GM19452 (cell line): ENCODE results near the gene PTBP2.

Experiments used
- ATAC-seq: cut with Tn5 transposase; IDR thresholded peaks from one replicate; pipeline ENCODE4 v1.9.1; 2021; ENCODE audit not compliant: unreplicated experiment

PTBP2 gene

GRCh38 chr1:96721416-96722160, at the start of gene PTBP2:
PTBP2 (plus strand) TSS chr1:96721784; CDS start chr1:96721865, 81 bp downstream.
- ATAC-seq, result peak; percentile 95

GRCh38 chr1:96674915-96675314, 46.7 kb upstream of the PTBP2 start:
- no peak for ATAC-seq

DNA sequence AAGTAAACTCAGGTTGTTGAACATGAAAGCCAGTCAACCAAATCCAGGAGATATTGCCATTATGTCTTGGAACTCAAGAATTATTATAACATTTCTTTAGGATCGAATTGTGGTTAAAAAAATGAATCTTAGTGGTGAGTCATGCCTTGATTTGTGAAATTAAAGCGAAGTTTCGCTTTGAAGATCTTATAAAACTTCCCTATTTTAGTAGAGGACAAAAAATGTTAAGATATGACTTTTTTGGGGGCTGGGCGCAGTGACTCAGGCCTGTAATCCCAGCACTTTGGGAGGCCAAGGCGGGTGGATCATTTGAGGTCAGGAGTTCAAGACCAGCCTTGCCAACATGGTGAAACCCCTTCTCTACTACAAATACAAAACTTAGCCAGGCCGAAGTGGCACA, 39.5 kb upstream of the PTBP2 start:
- no peak for ATAC-seq

GRCh38 chr1:96683931-96684330, 37.7 kb upstream of the PTBP2 start:
- ATAC-seq, result no peak

DNA sequence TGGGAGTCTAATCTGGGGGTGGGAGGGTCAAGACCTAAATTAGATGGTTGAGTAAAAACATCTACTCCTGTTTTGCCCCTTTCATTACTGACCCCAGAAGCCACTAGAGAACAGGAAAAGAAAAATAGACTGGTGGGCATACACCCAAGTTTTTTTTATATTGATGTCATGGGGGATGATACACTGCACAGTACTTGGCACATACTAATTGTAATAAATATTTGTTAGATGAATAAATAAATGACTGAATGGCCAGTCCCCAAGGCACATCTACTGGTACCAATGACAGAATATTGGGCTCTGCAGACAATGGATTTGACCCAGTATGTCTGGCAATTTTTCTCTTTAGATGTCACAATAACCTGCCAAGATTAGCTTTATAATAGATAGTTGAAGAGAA, 36.8 kb upstream of the PTBP2 start:
- no peak for ATAC-seq

DNA sequence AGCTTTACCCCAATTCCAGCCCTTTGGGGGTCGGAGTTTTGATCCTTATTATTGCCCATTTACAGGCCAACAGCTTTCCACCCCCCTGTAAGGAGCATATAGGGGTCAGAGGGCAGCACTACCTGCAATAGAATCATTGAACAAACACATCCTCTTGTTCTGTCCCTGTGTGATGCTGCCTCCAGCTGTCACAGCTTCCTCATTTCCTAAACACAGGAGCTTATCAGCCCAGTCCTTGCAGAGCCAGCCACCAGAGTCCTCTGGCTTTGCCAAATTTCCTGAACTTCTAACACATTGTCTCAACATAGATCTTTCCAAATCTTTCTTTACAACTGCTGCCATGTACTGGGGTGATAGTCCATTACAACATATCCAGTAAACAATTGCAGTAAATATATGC, 32.8 kb upstream of the PTBP2 start:
- no peak for ATAC-seq

DNA sequence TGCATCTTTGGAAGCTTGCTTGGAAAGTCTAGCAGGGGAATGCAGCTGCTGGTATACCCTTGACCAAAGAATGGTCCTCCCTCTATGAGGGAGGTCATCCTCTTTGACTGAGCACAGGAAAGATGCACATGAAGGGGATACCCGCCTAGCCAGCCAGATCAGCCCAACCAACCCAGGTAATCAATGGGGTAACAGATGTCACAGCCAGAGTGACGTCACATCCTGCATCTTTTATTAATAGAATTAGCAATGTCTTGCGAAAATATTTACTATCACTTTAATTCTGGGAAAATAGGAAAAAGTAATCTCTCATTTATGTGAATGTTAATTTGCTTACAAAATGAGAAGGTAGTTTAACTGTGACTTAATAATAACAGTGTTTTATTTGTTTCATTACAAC, 25.6 kb upstream of the PTBP2 start:
- no peak for ATAC-seq

- ATAC-seq, result no peak
Observed at GRCh38 chr1:96698342-96698983, 23.1 kb upstream of the PTBP2 start.

DNA sequence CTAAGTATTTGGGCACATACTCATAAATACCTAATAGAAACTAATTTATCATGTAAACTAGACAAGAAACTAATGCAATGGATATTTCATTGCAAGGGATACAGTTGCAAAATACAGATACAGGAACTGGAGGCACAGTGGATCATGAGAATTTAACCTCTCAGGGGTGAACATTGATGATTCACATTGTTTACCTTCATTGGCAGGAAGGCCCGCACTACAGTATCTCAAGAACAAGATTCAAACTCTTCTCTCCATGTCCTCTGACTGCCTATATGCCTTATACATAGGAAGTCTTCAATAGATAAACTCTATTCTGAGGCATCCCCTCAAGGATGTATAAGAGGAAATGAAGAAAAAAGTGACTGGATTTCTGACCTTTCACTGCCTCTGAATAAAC, 18.4 kb upstream of the PTBP2 start:
- ATAC-seq, result no peak

DNA sequence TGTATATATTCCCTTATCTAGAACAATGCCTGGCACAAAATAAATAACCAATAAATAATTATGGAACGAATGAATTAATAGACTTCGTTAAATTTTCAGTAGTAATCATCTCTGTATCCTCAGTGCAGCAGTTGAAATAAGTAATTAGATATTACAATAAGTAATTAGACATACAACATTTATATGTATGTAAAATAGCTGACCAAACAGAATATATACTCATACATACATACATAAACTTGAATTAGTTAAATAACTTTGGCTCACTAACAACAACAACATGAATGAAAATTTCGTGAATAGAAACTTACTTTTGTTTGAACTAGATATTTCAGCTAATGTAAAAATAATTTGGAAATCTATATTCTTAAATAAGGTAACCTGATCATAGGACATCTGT, 14.6 kb upstream of the PTBP2 start:
- no peak for ATAC-seq

DNA sequence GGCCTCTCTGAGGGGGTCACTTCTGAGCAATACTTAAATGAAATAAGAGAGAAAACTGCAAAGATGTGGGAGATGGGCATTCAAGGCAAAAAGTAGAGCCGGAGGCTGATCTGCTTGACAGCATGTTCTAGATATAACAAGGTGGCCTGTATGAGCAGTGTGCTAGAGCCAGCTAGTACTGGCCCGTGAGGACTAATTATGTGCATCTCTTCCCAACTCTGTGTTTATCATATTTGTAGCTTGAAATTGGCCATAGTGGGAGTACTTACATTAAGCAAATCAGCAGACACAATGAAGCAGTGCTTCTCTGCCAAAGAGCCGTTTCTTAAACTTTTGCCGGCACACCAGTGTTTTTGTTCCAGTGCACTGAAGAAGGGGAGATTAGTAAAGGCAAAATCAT, 13.1 kb upstream of the PTBP2 start:
- no peak for ATAC-seq

DNA sequence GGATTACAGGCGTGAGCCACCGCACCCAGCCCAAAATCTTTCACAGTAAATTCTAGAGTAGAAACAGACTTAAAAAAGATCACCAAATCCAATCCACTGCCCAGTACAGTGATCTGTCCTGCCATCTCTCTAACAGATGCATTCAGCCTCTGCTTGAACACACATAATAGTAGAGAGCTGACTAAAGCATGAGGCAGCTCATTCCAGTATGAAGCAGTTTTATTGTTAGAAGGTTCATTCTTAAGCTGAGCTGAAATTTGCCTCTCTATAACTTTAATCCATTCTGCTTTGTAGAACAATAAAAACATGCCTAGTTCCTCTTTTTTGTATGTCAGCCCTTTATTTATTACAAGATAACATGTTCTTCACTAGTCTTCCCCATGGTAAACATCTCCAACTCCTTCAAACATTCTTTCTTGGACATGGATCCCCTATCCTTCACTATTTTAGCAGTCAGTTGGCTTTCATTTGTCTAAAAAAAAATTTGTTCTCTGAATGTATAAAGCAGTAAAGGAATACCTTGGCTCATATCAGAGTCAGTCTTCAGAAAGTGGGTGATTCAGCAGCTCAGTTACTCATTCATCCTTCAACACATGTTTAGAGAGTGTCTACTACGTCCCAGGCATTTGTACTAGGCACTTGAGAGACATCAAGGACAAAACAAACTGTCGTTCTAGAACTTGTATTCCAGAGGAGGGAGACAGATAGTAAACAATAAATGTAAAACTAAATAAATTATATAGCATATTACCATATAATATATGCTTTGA, 10.7 kb upstream of the PTBP2 start:
- no peak for ATAC-seq

GRCh38 chr1:96713649-96714048, 7.9 kb upstream of the PTBP2 start:
- ATAC-seq, result no peak

- no peak for ATAC-seq
Observed at GRCh38 chr1:96714881-96715280, 6.7 kb upstream of the PTBP2 start.

DNA sequence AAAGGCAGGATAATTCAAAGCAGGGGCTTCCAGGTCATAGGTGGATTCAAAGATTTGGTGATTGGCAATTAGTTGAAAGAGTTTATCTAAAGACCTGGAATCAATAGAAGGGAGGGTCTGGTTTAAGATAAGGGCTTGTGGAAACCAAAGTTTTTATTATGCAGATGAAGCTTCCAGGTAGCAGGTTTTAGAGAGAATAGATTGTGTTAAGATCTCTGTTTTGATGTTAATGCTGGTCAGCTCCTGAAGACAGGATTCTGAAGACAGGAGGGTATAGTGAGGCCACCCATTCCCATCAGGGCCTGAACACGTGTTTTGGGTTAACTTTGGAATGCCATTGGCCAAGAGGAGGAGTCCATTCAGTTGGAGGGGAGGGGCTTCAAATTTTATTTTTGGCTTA, 6.1 kb upstream of the PTBP2 start:
- no peak for ATAC-seq

DNA sequence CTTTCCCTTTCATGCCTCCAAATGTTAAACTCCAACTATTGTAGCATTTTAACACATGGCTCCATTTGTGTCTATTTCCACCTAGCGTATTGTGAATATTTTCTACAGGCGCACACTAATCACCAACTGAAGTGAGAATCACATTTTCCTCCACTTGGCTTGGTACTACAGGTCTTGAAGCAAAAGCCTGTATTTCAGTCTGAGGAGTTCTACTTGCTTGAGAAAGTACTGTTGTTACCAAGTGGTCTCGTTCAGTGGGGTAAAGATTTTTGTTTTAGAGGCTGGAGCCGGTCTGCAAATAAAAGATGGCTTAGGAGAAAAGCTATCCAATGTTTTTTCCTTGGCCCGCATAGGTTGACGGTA, 550 bp upstream of the PTBP2 start:
- ATAC-seq, result peak; percentile 3

DNA sequence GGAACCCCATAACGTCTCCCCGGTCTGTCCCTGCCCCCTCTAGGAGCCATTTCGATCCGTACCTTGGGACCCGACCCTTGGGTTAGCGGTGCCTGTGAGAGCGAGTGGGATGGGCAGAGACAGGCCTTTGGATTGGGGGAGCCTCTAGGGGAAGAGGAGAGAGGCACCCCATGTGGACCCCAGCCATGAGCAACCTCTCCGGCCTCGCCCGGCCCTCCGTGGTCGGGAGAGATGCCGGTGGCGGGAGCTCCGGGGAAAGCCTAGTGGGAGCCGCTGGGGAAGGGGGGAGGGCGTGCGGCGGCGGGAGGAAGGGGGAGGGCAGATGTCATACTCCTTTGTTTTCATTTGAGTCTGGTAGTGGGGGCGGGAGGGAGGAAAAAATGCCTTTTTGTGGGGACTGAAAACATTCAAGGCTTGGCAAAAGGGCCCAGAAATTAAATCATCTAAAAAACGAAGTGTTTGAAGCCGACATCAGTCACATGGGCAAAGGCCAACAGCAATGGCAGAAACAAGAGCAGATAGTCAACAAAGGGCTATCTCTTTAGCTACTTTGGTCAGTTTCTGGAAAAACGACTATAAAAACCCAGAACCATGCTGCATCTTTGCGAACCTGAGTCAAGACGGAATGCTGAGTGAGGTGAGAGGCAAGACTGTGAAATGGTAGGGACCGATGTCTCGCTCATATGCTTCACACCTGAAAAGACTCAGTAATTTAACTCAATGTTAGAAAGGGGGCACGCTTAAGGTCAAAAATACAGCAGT, 758 bp downstream of the PTBP2 start:
- peak; percentile 45 for ATAC-seq

DNA sequence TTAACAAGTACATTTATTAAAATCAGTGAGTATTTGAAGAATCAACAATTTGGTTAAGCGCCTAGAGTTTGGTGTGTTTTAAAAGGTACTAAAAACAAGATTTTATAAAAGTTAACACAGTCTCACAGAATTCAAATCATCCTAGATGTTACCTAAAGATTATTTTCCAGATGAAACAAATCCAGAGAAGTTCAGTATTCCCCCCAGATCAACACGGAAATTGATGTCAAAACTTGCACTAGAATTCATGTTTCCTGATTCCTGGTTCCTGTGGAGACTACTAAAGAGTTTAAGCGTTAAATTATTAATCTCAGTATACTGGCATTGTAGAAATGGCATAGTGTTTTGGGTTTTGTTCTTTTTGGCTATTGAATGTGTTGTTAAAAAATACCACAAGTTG, 1.4 kb downstream of the PTBP2 start:
- no peak for ATAC-seq

DNA sequence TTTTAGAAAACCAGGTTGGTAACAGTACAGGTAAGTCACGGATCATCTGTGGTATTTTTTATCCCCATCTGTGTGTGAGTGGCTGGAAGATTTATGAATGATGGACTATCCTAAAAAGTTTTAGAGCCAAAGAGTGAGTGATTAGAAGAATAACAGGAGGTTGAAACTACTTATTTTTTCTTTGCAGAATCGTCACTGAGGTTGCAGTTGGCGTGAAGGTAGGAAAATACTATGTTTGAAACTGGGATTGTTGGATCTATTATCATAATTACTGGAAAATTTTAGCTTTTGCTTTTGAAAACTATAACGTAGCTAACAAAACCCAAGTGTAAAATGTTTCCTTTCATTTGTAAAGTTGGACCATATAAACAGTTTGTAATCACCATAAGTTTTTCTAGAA, 1.8 kb downstream of the PTBP2 start:
- no peak for ATAC-seq

DNA sequence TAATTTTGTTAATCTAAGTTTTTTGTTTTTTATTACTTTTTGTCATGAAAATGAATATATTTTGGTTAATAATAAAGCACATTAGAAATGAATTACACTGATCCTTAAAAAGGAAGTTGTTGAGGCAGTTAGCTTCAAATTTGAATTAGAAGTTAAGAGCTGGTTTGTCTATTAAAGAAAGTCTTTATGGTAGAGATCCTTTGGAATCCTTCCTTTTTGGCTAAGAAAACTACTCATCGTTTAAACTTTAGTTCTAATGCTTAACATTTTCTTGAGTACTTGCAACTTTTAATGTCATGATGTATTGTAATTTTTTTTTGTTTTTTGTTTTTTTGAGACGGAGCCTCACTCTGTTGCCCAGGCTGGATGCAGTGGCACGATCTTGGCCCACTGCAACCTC, 2.4 kb downstream of the PTBP2 start:
- ATAC-seq, result no peak

GRCh38 chr1:96727860-96728259, 6.3 kb downstream of the PTBP2 start:
- no peak for ATAC-seq
